Right renal cortex interstitium (tissue), 3 donors: ENCODE results near the gene LRP1. TPM values are rescaled to one million over a fixed set of nuclear protein-coding genes. Genes with fewer than 3 reads are reported as not detected.

Experiments
- DNase-seq, 3 donors: peaks; one replicate each; pipeline ENCODE4 v3.0.0-alpha.2; 2013; ENCODE audit warnings: low read depth in 3 of 3, low spot score in 2 of 3
- polyA plus RNA-seq, 3 donors: library from polyadenylated mRNA; unstranded; fragments of 120-200 nt; gene quantifications; one replicate each; pipeline ENCODE4 v1.2.1, GENCODE V29; 2013; ENCODE audit not compliant: insufficient read length in 3 of 3

LRP1 gene
- polyA plus RNA-seq, 3 donors = 58.5 to 69.2 (median 60.0) TPM

DNA sequence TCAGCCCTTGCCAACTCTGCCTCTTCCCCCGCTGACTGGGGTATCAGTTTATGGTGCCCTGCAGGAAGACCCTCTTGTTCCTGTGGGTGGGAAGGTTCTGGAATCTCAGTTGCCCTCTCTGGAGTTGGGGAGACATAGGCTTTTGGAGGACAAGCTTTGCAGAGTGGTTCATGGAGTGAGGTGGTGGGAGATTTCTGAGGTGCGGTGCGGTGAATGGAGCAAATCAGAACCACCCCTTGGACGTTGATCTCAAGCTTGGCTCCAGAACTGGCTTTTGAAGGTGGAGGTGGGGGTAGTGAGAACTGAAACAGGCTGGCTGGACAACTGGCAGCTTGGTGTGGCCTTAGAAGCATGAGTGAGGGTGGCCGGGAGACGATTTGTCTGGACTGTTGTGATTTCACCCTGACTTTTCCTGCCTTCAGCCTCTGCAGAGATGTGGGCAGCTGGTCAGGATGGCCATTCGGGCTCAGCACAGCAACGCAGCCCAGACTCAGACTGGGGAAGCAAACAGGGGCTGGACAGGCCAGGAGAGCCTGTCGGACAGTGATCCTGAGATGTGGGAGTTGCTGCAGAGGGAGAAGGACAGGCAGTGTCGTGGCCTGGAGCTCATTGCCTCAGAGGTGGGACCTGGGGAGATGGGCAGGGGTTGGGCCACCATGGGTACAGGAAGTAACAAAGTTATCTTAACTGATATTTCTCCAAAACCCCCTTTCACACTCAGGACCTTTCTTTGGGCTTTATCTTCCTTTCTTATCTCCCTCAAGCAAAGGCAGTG lies 102.3 kb downstream of the LRP1 start:
- DNase-seq = no peak

DNA sequence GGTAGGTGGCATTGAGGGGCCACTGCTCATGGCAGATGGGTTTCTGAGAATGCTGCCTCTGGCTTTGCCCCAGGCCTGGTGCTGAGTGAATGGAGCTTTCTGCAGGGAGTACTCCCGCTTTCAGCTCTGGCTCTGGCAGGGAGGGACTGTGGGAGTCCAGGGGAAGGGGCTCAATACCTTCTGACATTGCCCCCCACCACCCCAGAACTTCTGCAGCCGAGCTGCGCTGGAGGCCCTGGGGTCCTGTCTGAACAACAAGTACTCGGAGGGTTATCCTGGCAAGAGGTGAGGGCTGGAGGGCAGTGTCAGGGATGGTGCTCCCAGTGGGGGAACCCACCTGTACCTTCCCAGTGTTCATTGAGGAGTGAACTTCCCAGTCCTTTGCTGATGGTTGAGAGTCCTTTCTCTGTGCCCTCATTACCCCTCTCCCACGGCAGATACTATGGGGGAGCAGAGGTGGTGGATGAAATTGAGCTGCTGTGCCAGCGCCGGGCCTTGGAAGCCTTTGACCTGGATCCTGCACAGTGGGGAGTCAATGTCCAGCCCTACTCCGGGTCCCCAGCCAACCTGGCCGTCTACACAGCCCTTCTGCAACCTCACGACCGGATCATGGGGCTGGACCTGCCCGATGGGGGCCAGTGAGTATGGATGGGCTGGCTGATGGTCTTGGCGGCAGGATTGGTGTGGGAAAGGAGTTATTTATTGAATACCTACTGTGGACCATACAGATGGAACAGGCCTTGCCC lies 103.2 kb downstream of the LRP1 start:
- DNase-seq = no peak

DNA sequence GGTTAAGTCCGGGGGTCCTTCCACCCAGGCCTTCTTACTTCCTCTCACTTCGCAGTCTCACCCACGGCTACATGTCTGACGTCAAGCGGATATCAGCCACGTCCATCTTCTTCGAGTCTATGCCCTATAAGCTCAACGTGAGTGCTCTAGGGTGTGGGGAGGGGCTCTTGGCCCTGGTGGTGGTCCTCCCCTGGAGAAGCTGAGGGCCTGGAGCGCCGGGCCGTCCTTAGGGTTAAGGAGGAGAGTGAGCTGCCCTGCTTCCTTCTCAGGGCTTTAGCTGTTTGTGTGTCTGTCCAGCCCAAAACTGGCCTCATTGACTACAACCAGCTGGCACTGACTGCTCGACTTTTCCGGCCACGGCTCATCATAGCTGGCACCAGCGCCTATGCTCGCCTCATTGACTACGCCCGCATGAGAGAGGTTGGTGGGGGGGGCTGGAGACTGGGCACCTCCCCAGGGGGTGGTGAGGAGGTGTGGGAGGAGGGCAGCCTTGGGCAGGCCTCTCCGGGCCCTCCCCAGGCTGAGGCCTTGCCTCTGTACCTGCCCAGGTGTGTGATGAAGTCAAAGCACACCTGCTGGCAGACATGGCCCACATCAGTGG lies 104.0 kb downstream of the LRP1 start:
- DNase-seq = no peak

DNA sequence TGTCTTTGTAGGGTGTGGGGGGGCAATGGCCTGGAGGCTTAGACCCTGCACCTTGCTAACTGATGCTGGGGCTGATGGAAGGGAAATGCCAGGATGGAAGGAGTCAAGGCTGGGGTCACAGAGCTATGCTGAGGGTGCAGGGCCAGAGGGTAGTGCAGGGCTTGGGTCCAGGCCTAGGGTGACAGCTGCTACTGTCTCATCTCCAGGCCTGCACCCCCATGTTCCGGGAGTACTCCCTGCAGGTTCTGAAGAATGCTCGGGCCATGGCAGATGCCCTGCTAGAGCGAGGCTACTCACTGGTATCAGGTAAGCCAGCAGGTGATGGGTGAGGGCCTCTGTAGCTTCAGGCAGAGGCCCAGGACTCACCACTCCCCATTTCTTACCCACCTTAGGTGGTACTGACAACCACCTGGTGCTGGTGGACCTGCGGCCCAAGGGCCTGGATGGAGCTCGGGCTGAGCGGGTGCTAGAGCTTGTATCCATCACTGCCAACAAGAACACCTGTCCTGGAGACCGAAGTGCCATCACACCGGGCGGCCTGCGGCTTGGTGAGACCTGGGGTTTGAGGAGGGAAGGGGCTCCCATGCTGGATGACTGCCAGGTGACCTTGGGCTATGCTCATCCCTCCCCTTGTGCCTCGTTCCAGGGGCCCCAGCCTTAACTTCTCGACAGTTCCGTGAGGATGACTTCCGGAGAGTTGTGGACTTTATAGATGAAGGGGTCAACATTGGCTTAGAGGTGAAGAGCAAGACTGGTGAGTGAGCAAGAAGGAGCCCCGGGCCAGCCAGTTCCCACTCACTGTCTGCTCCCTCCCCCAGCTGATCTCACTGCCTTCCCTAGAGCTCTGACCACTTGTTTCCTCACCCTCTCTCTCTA lies 105.3 kb downstream of the LRP1 start:
- DNase-seq = no peak

DNA sequence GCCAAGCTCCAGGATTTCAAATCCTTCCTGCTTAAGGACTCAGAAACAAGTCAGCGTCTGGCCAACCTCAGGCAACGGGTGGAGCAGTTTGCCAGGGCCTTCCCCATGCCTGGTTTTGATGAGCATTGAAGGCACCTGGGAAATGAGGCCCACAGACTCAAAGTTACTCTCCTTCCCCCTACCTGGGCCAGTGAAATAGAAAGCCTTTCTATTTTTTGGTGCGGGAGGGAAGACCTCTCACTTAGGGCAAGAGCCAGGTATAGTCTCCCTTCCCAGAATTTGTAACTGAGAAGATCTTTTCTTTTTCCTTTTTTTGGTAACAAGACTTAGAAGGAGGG lies 105.9 kb downstream of the LRP1 start:
- no peak for DNase-seq

DNA sequence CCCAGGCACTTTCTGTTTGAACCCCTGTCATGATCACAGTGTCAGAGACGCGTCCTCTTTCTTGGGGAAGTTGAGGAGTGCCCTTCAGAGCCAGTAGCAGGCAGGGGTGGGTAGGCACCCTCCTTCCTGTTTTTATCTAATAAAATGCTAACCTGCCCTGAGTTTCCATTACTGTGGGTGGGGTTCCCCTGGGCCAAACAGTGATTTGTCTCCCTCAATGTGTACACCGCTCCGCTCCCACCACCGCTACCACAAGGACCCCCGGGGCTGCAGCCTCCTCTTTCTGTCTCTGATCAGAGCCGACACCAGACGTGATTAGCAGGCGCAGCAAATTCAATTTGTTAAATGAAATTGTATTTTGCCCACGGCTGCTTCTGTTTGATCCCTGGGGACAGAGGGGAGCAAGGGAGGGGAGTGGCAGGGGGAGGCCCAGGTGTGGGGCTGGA lies 106.3 kb downstream of the LRP1 start:
- DNase-seq = no peak

DNA sequence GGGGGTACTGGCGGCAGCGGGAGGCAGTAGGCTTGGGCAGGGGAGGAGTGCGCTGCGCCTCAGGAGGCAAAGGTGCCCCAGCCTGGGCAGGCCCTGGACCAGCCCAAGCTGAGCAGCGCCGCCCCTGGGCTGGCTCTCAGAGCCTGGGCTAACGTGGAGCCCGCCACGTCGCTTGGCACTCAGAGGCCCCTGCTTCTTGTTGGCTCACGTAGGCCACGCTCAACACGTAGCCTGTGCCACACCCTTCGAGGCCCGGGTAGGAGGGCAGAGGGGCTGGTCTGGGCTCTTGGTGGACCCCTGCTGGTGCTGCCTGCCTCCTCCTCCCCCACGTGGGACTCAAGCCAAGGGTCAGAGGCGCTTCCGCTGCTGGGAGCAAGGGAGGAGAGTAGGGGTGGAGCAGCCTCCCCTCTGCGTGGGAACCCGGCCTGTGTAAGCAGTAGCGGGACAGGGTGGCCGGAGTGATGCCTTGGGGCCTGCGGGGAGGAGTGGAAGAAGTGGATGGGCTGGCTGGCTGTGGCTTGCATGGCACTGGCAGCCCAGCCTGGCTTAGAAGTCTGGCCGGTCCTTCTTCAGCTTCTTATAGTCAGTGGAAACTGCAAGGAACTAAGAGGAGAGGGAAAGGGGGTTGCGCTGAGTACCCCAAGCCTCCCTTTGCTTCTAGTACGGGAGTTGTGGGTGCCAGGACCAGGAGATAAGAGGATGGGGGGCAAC lies 106.9 kb downstream of the LRP1 start:
- peak in 1 of 3 donors; percentile 48 for DNase-seq

DNA sequence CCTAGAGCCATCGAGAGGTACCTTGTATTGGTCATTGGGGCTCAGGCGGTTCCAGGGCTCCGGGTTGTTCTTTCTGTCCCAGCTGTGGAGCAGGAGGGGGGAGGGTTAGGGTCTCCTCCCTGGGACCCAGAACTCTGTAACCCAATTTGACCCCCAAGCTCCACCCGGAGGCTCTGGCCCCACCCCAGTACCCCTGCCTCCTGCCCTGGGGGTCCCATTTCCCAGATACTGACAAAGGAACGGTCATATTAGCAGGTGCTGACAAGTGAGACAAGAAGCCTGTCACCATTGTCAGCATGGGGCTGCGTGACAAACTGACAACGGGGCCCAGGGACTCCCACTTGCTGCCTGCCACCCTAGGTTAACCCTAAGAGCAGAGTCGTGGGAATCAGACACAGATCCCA lies 107.4 kb downstream of the LRP1 start:
- DNase-seq = no peak

DNA sequence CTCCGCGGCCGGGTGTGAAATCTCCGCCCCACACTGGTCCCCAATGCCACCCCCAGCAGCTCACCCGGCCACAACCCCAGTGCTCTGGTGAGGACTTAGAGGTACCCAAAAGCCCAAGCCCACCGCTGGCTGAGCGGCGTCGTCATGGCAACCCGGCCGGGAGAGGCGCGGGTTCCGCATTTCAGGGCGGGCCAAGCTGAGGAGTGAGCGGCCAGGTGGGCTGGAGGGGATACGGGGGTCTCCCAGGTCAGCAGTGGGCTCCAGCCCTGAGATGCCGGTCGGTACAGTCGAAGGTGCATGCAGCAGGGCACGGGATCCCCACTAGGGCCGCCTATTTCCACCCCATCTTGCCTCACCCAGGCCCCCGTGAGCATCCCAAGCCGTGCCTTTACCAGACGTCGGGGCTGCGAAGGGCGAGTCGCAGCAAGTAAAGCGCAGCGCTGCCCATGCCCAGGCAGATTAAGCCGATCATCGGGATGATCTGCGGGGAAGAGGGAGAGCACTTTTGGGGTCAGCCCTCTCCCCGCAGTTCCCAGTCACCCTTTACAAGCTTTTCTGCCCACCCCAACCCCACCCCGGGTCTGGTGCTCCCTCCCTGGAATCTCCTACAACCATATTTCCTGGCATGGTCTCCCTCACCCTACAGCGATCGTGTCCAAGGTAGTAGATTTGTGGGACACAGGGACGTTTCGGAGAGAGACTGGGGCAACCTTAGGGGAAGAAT lies 108.1 kb downstream of the LRP1 start:
- no peak for DNase-seq

DNA sequence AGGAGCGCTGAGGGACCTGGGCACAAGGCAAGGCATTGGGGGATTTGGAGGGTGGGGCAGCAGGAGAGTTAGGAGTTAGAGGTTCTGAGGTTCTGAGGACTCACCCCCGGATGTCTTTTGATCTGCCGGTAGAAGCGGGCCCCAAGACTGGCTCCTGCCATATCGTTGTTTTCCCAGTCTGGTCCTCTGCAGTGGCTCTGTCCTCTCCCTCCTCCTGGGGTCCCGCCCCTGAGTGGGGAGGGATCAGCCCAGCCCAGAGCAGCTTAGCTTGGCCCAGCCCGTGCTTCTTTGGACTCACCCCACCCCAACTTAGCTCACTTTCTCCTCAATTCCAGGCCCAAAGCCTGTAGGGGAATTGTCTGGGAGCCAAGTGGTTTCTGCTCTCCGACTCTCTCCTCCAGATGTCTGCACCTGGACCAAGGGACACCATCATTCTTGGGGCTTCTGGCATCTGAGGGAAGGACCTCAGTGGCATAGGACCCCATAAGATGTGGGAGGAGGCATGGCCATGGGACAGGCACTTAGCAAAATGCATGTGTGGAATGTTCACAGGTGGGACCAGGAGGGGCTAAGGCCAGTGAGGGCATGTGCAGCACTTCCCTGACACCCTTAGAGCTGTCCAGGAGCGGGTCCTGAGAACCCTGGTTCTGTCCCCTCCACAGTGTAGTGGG lies 108.8 kb downstream of the LRP1 start:
- no peak for DNase-seq

DNA sequence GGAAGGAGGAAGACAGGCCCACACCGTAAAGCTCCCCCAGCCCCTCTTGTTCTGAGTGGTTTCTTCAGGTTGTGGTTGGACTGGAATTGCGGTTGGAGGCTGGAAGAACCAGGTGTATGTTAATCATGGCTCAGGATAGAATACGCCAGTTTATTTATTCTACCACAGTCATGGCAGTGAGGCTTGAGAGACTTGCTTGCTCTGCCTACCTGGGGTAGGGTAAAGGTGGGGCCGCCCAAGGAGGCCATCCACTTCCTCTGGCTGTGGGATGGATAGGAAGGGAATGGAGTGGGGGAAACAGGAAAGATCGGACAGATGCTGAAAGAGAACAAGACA lies 109.3 kb downstream of the LRP1 start:
- DNase-seq = no peak

DNA sequence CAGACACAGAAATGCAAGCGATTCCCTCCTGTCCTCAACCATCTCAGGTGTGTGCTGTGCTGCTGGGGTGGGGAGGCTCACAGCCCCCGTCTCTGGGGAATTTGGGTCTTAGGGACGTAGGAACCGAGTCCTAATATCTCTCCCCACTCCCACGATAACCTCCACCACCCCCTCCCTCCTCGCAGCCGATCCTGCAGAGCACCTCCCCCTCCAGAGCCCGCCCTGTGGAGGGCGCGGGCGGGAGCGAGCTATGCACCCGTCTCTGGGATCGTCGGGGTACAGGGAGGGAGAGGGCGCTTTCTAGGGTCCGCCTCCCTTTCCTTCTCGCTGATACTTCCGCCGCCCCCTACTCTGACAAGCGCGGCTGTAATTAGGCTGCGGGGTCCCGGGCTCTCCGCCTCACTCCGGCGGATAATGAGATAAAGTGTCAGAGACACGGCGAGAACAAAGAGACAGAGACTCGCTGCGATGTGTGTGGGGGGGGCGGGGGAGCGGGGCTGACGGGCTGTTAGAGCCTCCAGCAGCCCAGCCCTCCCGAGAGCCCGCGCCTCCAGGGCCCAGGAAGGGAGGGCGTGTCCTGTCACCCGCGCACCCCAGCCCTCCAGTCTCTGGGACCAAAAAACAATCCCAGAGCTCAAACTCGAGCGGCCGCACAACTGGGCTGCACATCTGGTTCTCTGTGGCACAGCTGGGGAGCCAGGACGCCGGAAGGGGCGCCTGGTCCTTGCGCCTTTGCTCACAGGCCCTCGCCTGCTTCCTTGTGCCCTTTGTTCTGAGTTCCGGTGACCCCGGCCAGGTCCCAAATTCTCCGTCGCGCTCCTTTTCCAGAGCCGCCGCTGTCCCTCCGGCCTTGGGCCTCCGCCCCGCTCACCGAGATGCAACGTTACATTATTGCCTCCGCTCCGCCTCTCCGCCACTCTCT lies 109.9 kb downstream of the LRP1 start:
- DNase-seq = no peak

DNA sequence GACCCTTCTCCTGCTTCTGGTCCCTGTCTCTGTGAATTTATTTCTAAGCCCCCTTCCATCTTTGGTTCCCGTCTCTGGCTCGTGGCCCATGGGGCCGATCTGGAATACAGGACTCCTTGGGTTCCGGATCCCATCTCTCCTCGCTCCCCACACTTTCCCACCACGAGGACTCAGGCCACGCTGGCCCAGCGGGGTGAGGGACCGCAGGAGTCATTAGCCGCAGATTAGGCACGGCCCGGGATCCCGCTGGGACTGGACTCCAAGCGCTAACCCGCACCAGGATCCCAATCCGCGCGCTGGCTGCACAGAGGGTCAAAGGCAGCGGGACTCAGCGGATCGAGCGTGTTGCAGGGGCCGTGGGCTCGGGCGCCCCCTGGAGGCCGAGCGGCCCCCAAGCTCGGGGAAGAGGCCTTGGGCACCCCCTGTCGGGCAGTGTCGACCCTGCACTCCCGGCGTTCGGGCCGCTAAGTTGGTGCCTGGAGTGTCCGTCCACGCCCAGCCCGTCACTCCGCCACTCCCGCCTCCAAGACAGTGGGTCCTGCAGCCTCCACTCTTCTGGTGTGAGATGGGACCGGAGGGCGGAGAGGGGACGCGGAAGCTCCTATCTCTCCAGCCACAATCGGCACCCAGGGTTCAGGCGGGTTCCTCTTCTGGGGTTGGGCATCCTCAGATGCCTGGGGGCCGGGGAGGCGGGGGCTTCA lies 110.7 kb downstream of the LRP1 start:
- peak in 1 of 3 donors; percentile 72 for DNase-seq

DNA sequence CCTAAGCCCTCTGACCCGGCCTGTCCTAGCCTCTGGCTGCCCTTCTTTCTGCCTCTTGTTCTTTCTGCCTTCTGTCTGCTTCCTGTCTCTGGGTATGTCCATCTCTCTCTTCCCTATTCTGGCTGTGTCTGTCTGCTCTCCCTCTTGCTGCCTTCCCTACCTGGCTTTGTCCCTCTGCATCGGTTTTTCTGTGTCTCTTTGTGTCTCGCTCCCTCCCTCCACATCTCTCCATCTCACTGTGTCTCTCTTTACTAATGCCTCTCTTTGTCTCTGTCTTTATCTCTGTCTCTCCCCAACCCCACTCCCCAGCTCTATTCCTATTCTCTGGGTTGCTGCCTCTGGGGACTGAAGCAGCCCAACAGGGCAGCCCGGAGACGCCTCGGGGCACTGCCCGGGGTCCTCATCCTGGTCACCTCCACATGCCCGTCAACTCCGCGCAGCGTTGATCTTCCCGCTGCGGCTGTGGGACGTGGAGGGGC lies 111.3 kb downstream of the LRP1 start:
- DNase-seq = no peak

DNA sequence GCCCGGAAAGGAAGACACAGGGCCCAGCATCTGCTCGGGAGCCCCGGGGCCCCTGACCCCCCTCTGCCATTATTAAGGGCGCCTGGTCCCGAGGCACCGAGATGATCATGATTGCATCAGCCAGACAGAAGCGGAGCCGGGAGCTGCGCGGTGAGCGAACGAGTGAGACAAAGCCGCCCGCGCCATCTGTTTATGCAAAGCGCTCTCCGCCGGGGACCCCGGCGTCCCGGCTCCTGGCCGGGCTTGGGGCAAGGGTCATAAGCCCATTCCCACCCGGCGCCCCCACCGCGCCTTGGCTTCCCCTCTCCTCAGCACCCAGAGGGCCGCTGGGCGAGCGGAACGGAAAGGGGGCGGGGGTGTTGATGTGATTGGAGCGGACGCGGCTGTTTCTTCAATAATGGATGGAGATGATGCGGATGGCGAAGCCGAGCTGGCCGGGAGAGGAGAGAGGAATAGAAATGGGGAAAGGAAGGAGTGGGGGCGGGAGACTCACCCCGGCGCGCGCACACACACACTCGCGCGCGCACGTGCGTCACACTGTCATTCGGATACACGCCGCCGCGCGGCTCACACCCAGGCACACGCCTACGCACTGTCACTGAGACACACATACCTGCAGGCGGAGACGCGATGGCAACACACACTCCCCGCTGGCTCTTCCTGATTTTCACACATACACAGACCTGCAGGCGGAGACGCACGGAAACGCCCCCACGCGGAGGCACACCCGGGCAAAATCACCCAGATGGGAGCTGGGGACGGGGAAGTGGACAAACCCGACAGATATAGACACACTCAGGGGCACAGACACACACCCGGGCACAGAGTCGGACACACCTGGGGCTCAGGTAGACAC lies 112.0 kb downstream of the LRP1 start:
- no peak for DNase-seq

DNA sequence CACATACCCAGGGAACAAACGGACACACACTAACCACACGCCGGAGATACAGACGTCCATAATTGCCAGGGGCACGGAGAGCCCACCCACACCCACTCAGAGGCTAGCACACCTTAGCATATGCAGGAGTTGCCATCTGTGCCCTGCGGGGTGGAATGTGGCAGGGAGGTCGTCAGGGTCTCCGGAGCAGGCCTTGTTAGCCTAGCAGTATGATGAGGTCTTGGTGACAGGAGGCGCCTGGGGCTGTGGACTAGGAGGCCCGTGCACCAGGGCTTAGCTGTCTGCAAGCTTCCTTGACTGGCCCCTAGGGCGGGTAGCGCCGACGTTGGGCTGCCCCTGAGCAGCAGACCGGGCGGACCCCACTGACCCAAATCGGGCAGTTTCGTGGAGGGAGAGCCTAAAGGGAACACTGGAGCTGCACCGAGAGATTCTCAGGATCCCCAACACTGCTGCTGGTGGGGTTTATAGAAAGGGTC lies 112.7 kb downstream of the LRP1 start:
- no peak for DNase-seq
